Right renal cortex interstitium (tissue), 3 donors: ENCODE measurements around the gene C5orf34. TPM values are rescaled to one million over a fixed set of nuclear protein-coding genes. Genes with fewer than 3 reads are reported as not detected.
"Not testable (repeated sequence)": the region's sequence is repeated elsewhere in the genome, so short reads cannot be mapped to it uniquely, and the experiment has no call there.

ENCODE experiments used
- DNase-seq, 3 donors: peaks; one replicate each; pipeline ENCODE4 v3.0.0-alpha.2; 2013; ENCODE audit warnings: low read depth in 3 of 3, low spot score in 2 of 3
- polyA plus RNA-seq, 3 donors: library from polyadenylated mRNA; unstranded; fragments of 120-200 nt; gene quantifications; one replicate each; pipeline ENCODE4 v1.2.1, GENCODE V29; 2013; ENCODE audit not compliant: insufficient read length in 3 of 3

Gene C5orf34
- polyA plus RNA-seq, 3 donors = 4.2 to 5.7 (median 5.2) TPM

DNA sequence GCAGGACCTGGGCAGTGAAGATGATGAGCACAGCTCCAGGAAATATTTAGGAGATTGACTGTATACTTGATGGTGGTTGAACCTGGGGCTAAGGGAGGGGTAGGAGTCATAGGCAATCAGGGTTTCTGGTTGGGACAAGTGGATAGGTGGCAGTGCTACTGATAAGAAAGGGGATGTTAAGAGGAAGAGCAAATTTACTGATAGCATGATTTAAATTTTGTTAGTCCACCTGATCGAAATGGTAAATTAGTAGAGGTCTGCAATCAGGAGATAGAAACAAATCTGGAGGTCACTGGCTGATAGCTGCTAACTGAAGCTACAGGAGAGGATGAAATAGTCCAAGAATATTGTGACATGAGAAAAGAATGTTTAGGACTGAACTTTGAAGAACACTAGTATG lies 5.7 kb upstream of the C5orf34 start:
- DNase-seq = no peak

DNA sequence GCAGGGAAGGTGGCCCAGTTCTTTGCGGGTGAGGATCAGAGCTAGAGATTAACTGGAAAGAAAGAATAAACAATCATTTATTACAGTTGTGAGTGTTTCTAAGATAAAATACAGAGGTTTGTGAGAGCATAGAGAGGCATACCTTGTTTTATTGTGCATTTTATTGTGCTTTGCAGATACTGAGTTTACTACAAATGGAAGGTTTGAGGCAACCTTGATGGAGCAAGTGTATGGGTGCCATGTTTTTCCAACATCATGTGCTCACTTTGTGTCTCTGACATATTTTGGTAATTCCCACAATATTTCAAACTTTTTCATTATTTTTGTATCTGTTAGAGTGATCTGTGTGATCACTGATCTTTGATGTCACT lies 715 bp upstream of the C5orf34 start:
- no peak for DNase-seq

DNA sequence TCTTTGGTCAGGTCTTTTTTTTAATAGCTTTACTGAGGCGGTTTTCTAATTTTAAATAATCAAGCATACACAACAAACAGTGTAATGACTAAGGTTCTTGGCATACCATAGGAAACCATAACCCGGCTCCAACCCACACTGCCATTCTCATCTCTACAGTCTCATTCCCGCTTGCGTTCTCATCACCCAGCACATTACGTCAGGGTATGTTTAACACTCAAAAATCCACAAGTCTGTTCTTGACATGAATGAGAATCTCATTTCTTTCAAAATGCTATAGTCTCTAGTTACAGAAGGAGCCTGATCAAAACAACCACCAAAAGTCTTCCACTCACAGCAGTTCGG lies 505 bp downstream of the C5orf34 start:
- DNase-seq = no peak

DNA sequence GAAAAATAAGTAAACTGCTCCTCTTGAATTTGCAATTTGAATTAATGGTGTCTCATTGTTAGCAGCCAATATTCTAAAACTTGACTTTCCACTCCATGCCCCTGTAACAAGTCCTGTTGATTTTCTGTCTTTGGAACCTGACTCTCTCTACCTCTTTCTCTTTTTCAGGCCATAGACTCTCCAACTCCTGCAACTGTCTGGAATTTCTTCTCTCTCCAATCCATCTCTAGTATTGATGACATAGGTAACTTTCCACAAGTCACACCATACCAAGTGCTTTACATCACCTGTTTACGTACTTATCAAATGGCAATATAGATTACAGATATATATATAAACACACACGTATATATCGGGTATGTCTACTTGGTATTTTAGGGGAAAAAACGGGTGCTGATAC lies 923 bp downstream of the C5orf34 start:
- no peak for DNase-seq

DNA sequence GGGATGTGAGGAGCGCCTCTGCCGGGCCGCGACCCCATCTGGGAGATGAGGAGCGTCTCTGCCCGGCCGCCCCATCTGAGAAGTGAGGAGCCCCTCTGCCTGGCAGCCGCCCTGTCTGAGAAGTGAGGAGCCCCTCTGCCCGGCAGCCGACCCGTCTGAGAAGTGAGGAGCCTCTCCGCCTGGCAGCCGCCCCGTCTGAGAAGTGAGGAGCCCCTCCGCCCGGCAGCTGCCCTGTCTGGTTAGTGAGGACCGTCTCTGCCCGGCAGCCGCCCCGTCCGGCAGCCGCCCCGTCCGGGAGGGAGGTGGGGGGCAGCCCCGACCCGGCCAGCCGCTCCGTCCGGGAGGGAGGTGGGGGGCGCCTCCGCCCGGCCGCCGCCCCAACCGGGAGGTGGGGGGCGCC lies 3.9 kb downstream of the C5orf34 start:
- DNase-seq = not testable (repeated sequence)

DNA sequence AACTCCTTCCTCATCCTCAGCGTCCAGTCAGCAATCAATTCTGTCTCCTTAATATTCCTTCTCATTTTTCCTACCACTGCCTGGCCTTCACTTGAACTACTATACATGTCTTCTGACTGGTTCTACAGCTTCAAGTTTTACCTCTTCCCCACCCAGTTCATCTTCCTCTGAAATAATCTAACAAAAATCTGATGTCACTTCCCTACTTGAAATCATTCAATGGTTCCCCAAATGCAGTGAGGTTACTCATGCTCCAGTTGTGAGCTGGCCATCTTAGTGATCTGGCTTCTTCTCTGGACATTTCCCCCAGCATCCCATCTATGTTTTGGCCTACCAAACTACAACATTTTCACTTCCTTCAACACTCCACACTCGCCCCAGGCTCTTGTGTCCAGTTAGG lies 16.4 kb downstream of the C5orf34 start:
- no peak for DNase-seq

DNA sequence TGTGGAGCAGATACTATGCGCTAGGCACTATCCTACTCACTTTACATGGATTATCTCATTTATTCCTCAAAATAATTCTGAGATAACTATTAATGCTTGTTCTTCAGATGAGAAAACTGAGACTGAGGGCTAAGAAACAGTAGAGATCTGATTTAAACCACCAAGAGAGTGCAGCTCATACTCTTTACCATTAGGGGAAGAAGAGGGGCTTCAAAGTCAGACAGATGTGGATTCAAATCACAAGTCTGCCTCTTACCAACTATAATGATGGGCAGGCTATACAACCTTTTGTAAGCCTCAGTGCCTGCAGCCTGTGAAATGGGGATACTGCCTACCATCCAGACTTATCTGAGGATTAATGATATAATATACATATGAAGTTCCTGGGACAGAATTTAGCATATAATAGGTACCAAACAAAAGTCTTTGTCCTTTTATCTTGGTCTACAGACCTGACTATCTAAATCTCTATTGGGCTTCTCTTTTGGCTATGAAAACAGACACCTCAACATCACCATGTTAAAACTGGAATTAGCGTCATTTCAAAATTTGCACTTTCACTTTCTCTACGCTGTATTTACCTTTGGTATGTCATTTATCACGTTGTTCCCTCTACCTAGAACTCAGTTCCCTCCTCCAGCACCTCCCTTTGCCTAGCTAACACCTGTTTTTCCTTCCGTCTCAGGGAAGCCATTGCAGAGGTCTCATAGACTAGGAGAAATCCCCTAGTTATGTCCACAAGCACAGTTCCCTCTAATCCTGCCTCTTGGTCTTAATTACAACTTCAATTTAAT lies 17.4 kb downstream of the C5orf34 start:
- DNase-seq = no peak

DNA sequence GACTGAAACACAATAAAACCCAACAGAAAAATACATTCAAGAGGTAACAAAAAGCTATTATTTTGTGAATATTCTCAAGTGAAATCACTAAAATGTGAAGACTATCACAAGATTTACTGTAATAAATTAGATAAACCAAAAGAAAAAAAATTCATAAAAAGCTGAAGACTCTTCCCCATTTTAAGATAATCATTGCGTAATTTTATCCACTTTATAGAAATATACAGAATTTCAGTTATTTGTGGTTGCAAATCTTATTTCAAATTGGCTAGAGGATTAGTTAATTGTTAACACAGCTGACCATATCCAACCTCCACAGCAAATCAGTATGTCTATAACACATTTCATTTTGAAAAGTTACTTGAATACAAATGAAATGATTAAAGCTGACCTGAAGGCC lies 23.6 kb downstream of the C5orf34 start:
- no peak for DNase-seq

DNA sequence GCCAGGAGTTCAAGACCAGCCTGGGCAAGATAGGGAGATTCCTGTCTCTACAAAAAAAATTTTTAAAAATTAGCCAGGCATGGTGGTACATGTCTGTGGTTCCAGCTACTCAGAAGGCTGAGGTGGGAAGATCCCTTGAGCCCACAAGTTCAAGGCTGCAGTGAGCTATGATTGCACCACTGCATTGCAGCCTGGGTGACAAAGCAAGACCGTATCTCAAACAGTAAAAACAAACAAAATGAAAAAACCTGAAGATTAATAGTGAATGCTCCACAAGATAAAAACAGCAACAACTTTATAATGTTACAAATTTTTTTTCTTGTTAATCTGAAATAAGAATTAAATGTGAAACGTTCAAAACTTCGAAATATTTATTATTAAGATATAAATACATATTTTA lies 28.6 kb downstream of the C5orf34 start:
- no peak for DNase-seq

DNA sequence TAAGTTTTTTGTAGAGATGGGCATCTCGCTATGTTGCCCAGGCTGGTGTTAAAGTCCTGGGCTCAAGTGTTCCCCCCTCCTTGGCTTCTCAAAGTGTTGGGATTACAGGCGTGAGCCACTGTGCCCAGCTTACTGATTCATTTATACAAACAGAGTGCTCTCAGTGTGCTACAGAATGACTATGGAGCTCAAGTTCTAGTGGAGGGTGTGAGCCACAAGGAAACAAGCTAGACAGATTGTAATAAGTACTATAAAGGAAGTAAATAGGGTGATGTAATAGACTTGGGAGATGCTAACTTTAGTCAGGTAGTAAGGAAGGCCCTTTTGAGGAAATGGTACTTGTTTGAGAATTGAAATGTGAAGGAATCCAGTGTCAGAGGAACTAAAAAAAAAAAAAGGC lies 29.5 kb downstream of the C5orf34 start:
- no peak for DNase-seq

DNA sequence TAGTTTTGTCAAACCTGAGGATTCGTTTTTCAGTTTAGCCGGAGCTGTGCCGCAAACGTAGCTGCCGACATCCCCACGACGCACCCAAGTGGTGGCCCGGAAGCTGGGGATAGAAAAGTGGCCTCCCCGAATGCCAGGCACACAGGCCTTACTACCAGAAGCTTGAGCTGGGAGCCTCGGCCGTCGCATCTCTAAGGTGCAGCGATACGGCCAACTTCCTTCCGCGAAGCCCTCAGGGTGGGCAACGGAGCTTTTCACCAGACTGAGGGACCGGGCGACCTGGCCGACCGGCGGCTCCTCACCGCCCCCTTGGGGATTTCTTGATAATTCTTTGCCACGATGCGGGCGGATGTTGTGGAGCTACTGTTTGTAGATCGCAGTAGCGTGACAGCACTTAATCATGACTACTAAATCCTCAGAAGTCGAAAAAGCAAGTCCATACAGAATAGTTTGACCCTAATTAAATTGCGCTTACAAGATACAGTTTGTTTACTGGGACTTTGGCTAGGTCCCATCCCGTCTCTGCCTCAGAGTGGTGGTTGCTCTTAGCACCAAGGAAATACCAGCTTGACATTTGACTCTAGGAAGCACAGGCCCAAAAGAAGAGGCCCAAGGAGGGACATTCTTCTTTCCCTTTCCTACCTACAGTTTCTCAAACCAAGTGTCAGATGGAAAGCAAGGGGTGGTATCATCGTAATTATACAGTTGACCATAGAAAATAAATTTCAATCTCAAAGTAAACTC lies 30.7 kb downstream of the C5orf34 start:
- peak; percentile 75 to 83 (median 82) for DNase-seq

DNA sequence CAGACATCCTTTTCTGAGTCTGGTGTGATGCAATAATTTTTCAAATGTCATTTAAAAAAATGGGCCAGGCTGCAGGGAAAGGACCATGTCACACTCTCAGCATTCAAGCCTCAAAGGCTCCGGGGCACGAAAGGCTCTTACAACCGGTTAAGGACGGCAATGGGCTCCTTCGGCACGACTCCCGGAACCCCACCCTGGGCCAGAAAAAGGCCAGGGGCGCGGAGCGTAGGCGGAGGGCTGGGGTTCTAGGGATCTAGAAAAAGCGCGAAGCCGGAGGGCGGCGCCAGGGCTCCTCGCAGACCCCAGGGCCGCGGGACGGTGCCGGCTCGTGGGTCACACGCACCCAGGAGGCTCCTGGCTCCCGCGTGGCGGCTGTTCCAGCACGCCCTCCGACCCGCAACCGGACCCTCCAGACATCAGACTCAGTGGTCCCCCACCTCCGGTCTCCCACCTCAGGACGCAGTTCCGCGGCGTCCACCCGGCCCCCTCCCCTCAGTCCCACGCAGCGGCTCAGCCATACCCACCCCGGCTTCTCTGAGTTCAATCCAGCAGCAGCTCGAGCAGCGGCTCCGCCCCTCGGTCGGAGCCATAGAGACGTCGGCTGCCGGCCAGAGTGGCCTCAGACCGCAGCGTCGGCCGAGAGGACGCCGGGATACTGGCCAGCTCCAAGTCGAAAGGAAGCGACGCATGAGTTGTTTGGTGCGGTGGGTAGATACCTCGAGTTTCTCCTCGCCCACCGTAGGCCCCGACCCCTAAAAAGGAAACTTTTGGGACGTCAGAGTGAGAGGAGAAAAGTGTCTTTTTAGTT lies 31.4 kb downstream of the C5orf34 start, which contains the start of gene TMEM267:
Gene TMEM267 (minus strand): TSS at position 568 of the 808 bp plus-strand sequence. CDS start 29,896 bp downstream, outside the sequence.
- peak; percentile 83 to 92 (median 91) for DNase-seq

DNA sequence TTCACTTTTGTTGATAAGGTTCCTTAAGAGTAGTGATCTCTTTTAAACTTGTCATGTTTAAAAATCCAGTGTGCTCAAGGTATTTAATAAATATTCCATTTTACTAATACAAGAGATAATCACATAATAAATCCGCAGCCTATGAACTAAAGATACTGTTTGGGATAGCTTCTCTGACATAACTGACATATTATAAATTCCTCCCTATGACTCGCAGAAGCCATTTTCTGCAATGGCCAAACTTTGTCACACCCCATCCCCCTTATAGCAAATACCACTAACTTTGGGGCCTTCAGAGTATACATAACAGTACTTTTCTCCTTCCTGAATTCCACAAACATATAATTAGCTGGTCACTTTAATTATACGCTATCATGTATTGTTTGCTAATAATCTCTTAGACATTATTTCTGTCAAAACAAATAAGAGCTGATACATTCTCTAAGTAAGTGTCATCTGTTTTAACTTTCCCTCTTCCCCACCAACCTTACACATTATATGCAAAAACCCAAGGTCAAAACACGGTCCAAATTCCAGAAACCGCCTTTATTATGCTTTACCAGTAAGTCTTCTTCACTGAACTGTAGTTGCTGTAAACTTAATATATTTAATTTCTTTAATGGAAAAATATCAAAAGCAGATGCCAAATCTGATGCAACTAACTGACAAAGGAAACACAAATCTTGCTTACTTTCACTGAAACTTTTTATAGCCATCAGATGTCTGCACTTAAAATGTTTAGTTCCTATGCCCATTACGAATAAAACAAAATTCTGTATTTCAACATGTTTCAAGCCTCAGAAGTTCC lies 32.3 kb downstream of the C5orf34 start:
- peak in 2 of 3 donors; percentile 4 to 12 for DNase-seq

DNA sequence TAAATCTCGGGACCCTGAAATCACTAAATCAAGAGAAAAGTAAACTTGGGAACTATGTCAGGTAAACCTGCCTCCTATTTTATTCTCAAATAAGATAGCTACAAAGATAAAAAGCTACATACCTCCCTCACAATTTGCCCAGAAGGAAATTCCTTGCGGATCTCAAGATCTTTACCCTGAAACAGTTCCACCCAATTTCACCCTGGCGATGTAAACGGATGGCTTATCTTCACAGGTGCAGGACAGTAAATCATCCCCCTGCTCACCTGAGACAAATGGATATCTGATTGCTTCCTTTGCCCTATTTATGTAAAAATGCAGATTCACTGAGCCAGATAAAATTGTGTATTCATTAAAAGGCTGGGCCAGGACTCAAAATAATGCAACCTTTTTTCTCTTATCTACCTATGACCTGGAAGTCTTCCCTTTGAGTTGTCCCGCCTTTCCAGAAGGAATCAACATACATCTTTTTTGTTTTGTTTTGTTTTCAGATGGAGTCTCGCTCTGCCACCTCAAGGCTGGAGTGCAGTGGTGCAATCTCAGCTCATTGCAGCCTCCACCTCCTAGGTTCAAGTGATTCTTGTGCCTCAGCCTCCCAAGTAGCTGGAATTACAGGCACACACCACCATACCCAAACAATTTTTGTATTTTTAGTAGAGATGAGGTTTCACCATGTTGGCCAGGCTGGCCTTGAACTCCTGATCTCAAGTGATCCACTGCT lies 45.1 kb downstream of the C5orf34 start:
- DNase-seq = no peak

DNA sequence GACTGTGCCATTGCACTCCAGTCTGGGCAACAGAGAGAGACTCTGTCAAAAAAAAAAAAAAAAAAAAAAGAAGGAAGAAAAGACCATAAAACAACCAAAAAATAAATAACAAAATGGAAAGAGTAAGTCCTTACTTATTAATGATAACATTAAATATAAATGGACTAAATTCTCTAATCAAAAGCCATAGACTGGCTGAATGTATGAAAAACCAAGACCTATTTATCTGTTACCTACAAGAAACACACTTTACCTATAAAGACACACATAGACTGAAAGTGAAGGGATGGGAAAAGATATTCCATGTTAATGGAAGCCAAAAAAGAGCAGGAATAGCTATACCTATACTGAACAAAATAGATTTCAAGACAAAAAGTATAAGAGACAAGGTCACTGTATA lies 47.8 kb downstream of the C5orf34 start:
- DNase-seq = no peak

DNA sequence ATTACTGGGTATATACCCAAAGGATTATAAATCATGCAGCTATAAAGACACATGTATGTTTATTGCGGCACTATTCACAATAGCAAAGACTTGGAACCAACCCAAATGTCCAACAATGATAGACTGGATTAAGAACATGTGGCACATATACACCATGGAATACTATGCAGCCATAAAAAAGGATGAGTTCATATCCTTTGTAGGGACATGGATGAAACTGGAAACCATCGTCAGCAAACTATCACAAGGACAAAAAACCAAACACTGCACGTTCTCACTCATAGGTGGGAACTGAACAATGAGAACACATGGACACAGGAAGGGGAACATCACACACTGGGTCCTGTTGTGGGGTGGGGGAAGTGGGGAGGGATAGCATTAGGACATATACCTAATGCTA lies 49.5 kb downstream of the C5orf34 start:
- DNase-seq = not testable (repeated sequence)

DNA sequence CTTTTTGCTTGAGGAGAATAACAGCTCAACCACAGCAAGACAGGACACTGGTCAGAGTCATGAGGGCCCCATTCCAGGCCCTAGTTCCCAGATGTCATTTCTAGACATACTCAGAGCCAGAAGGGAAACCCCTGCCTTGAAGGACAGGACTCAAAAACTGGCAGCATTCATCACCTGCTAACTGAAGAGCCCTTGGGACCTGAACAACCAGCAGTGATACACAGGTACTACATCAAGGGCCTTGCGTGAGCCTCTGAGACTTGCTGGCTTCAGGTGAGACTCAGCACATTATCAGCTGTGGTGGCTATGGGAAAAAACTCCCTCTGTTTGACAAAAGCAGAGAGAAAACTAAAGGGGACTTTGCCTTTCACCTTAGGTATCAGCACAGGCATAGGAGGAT lies 53.9 kb downstream of the C5orf34 start:
- no peak for DNase-seq

DNA sequence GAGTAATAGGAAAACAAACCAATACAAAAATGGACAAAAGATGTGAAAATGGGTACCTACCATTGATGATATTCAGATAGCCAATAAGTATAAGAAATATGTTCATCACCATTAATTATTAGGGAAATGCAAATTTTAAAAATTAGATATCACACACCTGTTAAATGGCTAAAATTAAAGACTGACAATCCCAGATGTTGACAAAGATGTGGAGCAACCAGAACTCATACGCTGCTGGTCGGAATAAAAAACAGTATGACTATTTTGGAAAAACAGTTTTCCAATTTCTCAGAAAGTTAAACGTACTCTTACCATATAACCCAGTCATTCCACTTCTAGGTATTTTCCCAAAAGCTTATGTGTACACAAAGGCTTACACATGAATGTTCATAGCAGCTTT lies 58.4 kb downstream of the C5orf34 start:
- no peak for DNase-seq

DNA sequence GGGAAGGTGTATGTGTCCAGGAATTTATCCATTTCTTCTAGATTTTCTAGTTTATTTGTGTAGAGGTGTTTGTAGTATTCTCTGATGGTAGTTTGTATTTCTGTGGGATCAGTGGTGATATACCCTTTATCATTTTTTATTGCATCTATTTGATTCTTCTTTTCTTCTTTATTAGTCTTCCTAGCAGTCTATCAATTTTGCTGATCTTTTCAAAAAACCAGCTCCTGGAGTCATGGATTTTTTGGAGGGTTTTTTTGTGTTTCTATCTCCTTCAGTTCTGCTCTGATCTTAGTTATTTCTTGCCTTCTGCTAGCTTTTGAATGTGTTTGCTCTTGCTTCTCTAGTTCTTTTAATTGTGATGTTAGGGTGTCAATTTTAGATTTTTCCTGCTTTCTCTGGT lies 73.4 kb downstream of the C5orf34 start:
- not testable (repeated sequence) for DNase-seq
